Erythroblast (primary cell): ENCODE measurements around the gene SEMG2.

Experiments used
- GATA1 ChIP-seq: IDR thresholded peaks from 2 replicates; pipeline ENCODE4 v1.6.1; 2011; ENCODE audit warnings: low read depth, mild to moderate bottlenecking, control low read depth, low read length, moderate library complexity
- POLR2A ChIP-seq: IDR thresholded peaks from 2 replicates; pipeline ENCODE4 v1.6.1; 2011; ENCODE audit warnings: mild to moderate bottlenecking, low read length

DNA sequence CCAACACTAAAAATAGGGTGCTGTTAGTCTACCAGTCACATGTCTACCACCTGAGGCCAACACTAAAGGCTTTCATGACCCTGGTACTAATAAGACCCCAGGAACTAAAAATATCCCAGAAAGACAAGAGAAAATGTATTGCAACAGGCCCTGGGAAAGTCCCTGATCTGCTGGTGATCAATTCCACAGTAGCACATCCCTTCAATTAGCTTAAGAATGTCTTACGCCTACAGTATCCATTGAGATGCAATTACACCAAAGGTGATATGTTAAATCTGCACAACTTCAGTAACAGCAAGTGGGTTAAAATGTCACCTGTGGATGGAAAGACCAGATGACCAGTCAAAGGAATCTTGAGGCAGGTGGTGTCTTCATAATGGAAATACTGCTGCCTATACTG, 11.2 kb upstream of the SEMG2 start:
- no peak for TF ChIP-seq POLR2A
- TF ChIP-seq GATA1: no peak
